NCI-H187 treated with DMSO at 0.1 percent for 48 hours (cell line): ENCODE data around the gene NOTCH3.

Source experiments
- DNase-seq: peaks from one replicate; lab custom pipeline; 2025; lab: John Stamatoyannopoulos, UW

Gene NOTCH3

DNA sequence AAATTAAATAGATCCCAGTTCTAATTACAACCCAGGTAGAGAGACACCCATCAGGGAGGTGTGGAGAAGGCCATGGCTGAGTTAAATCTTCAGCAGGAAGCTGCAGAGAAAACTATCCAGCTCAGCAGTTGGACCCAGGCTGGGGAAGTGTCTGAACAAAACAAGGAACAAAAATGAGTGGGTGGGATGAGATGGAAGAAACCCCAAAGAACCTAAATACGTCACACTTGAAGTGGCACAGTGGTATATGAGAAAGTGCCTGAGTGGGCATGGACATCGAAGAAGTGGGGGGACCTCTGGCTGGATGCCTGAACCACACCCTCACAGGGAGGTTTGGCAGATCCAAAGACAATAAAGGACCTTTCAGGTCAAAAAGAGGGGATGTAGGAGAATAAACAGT is 35.0 kb upstream of the NOTCH3 start:
- no peak for DNase-seq

GRCh38 chr19:15234431-15235130 is 33.8 kb upstream of the NOTCH3 start:
- DNase-seq = no peak

GRCh38 chr19:15231271-15231670 is 30.5 kb upstream of the NOTCH3 start:
- no peak for DNase-seq

DNA sequence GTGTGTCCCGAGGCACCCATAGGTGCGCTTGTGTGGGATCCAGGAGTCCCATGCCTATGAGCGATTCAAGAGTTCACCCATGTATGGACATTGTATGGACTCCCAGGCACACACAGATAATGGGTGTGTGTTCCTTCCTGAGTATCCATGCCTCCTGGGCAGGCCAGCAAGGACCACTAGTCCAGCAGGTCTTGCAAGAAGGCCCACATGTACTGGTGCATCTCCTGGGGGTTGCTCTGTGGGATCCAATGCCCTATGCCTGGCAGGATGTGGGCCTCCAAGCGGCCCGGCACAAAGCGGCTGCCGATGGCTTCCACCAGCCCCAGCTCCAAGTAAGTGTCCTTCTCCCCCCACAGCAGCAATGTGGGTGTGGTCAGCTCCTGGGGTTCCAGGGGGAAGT is 26.5 kb upstream of the NOTCH3 start:
- no peak for DNase-seq

GRCh38 chr19:15225760-15226159 is 25.0 kb upstream of the NOTCH3 start:
- no peak for DNase-seq

DNA sequence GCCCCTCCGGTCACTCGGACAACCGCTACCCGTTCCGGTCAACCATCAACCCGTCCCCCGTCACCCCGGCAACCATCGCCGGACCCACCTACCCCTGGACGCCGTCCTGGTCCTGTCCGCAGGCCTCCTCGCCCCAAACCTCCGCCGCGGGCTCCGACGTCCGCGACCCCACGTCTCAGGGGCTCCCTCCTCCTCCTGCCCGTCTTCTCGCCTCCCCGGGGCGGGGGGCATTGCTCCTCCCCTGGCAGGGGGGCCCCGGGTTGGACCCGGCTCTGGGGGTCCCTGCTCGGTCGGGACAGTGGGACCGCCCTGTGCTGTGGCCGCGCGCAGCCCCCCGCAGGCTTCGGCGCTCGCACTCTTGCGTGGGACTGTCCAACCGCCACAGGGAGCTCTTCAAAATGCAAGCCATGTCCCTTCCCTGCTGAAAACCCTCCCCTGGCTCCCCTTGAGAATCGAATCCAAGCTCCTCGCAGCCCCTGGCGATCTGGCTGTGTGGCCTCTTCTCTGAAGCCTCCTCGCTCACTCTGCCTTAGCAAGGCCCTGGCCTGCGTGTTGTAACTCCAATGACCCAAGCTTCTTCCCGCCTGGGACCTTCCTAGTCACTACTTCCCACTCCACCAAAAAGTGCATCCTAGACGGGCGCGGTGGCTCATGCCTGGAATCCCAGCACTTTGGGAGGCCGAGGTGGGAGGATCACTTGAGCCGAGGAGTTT is 23.0 kb upstream of the NOTCH3 start:
- DNase-seq = no peak

GRCh38 chr19:15222738-15223648 is 22.2 kb upstream of the NOTCH3 start:
- DNase-seq = peak; percentile 33

DNA sequence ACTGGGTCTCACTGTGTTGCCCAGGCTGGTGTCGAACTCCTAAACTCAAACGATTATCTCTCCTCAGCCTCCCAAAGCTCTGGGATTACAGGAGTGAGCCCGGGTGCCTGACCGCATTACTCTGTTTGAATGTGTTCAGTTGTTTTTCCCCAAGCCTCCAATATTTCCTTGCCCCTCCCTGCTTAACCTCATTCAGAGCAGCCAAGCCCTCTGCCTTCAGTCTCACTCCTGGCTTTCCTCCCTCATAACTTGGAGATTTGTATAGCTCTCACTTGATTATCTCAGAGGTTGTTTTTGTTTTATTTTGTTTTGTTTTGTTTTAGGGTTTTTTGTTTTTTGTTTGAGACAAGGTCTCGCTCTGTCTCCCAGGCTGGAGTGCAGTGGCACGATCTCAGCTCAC is 20.0 kb upstream of the NOTCH3 start:
- DNase-seq = no peak

DNA sequence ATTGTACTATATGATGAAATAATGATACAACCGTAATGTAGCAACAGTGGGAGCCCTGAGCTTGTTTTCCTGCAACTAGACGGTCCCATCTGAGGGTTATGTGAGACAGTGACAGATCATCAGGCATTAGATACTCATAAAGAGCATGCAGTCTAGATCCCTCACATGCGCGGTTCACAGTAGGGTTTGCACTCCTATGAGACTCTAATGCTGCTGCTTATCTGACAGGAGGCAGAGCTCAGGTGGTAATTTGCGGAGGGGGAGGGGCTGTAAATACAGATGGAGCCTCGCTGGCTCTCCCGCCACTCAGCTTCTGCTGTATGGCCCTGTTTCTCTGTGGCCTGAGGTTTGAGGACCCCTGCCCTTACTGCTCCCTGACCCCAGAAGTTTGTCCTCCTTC is 17.7 kb upstream of the NOTCH3 start:
- no peak for DNase-seq

- DNase-seq = no peak
Measured at GRCh38 chr19:15216363-15216762, 15.6 kb upstream of the NOTCH3 start.

- no peak for DNase-seq
Measured at GRCh38 chr19:15213715-15214381, 13.1 kb upstream of the NOTCH3 start.

DNA sequence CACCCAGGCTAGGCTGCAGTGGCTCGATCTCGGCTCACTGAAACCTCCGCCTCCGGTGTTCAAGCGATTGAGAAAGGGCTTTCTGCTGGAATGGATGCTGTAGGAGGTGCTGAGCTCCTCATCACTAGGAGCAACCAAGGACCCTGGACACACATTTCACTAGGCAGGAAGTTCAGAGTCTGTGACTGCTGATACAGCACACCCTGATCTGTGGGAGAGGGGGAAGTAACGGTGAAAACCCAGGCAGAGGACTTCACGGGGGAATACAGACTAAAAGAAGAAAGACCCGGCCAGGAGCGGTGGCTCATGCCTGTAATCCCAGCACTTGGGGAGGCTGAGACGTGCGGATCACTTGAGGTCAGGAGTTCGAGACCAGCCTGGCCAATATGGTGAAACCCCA is 11.9 kb upstream of the NOTCH3 start:
- DNase-seq = no peak

GRCh38 chr19:15210323-15210781 is 9.6 kb upstream of the NOTCH3 start:
- DNase-seq = no peak

DNA sequence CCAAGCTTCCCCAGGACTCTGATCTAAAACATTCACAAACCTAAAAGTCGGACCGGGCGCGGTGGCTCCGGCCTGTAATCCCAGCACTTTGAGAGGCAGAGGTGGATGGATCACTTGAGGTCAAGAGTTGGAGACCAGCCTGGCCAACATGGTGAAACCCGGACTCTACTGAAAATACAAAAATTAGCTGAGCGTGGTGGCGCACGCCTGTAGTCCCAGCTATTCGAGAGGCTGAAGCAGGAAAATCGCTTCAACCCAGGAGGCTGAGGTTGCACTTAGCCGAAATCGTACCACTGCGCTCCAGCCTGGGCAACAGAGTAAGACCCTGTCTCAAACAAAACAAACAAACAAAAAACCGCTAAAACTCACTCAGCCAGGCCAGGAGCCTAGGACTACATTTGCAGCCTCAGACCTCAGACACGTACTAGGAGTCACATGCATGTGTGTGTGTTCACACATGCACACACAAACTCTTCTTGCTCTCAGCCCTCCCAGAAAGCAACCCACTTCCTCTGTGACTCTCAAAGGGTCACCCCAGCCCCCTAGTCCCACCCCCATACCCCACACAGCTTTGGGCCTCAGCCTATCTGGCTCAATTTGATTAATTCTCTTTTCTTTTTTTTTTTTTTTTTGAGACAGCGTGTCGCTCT is 704 bp upstream of the NOTCH3 start:
- DNase-seq = no peak

- no peak for DNase-seq
Measured at GRCh38 chr19:15199661-15200552, 888 bp downstream of the NOTCH3 start.

- DNase-seq = no peak
Measured at GRCh38 chr19:15198951-15199660, 1.7 kb downstream of the NOTCH3 start.

GRCh38 chr19:15197942-15198341 is 2.9 kb downstream of the NOTCH3 start:
- DNase-seq = no peak

- DNase-seq = no peak
Measured at GRCh38 chr19:15197275-15197941, 3.4 kb downstream of the NOTCH3 start.

DNA sequence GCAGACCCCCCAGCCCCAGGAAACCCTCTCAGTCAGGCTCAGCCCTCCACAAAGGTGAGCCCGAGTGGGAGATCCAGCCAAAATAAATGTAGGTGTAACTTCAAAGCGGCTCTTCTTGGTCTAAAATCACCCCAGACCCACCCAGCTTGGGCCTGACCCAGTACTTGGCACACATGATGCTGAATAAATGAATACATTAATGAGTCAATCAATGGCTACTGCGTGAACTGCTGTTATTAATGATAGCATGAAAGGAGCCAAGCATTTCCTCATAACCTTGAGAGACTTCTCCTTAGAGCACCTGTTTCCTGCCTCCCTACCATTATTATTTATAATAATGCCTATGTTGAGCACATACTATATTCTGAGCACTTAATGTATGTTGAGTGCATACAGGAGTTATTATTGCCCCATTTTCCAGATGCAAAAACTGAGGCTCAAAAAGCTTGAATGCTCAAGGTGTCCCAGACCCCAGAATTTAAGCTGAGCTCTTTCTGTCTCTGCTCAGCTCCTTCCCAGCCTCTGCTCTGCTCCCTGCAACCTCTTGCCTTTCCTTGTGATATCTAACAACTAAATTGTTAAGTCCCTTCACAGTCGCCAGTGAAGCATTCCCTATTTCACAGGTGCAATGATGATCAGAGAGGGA is 4.3 kb downstream of the NOTCH3 start:
- DNase-seq = no peak
